ENCODE measurements around the gene RBFOX1. TPM values are rescaled to one million over a fixed set of nuclear protein-coding genes. Genes with fewer than 3 reads are reported as not detected.

Gene RBFOX1
- polyA plus RNA-seq, 1 donor from 2014 or later = 56.8 TPM

DNA sequence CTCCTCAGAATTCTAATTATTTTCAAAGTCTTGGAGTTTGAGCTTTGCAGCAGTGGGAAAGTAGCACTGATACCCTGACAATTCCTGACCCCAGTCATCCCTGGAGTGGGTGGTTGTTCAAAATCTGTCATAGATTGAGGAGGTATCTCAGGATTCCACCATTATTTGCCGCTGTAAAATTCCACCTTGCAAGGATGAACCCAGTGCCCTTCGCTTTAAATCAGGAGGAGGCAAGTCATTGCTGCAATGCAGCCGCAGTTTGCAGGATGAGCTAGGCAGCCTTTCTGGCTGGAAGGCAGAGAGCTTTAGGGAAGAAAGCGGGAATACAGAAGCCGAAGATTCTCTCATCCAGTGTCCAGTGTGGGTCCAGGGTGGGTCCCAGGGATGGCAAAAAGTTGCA lies 296.9 kb downstream of the RBFOX1 start:
- Histone ChIP-seq H3F3A (ENCODE audit: insufficient read depth, low read length, poor library complexity, severe bottlenecking) (no peaks in the 10 kb centered on the region), H3K9ac (ENCODE audit: low read length) (no peak overlapping the region), H3K4me2 (ENCODE audit: low read length) (no peak overlapping the region), H4K20me1 (ENCODE audit: insufficient read depth) (no peaks in the 10 kb centered on the region), H3K79me2 (replicated peaks; ENCODE audit: insufficient read depth, low read length) (no peaks in the 10 kb centered on the region), H2AFZ (ENCODE audit: low read depth, low read length) (no peak overlapping the region), H3K9me3 (ENCODE audit: low read length) (no peaks in the 10 kb centered on the region), H3K4me3 (ENCODE audit: low read length) (no peak overlapping the region), H3K36me3 (ENCODE audit: insufficient read depth, low read length) (no peaks in the 10 kb centered on the region), H3K9me2 (ENCODE audit: insufficient read depth, low read length) (no peaks in the 10 kb centered on the region), H3K27ac (ENCODE audit: low read length) (no peak overlapping the region), H3K27me3 (ENCODE audit: insufficient read depth, low read depth, low read length) (no peaks in the 10 kb centered on the region)
- no peak for TF ChIP-seq POLR2AphosphoS5 (IDR thresholded peaks at IDR 0.05)
- no peak for TF ChIP-seq RAD21 (conservative IDR thresholded peaks at IDR 0.05)

DNA sequence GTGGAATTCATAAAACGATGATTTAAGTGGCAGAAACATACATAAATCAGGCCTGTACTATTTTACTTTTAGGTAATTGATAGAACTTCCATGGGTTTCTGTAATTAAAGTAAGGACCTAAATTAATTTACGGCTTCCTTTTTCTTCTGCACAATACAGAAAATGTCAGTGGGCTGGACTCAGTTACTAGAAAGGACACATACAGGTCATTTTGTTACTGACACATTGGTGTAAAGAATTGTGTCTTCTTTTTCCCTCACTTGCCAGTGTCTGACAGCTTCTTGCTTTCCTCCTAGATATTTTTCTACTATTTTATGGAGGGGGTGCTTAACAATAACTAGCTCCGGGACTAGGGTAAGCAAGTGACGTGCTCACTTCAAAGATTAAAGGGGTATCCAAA lies 304.8 kb downstream of the RBFOX1 start:
- TF ChIP-seq RAD21 (conservative IDR thresholded peaks at IDR 0.05) (no peak), POLR2AphosphoS5 (IDR thresholded peaks at IDR 0.05) (no peak), MXI1 (conservative IDR thresholded peaks at IDR 0.05; ENCODE audit: poor library complexity, severe bottlenecking) (no peak), SMC3 (conservative IDR thresholded peaks at IDR 0.05; ENCODE audit: poor library complexity) (no peak), TAF1 (IDR thresholded peaks at IDR 0.05; ENCODE audit: low read depth) (no peak), EZH2 (IDR thresholded peaks at IDR 0.05; ENCODE audit: borderline replicate concordance, insufficient read depth, low read length, poor library complexity, severe bottlenecking) (no peak), EP300 (conservative IDR thresholded peaks at IDR 0.05; ENCODE audit: poor library complexity, severe bottlenecking) (no peak)
- TF ChIP-seq, protein P1, sequence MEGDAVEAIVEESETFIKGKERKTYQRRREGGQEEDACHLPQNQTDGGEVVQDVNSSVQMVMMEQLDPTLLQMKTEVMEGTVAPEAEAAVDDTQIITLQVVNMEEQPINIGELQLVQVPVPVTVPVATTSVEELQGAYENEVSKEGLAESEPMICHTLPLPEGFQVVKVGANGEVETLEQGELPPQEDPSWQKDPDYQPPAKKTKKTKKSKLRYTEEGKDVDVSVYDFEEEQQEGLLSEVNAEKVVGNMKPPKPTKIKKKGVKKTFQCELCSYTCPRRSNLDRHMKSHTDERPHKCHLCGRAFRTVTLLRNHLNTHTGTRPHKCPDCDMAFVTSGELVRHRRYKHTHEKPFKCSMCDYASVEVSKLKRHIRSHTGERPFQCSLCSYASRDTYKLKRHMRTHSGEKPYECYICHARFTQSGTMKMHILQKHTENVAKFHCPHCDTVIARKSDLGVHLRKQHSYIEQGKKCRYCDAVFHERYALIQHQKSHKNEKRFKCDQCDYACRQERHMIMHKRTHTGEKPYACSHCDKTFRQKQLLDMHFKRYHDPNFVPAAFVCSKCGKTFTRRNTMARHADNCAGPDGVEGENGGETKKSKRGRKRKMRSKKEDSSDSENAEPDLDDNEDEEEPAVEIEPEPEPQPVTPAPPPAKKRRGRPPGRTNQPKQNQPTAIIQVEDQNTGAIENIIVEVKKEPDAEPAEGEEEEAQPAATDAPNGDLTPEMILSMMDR (IDR thresholded peaks at IDR 0.05; ENCODE audit: poor library complexity, severe bottlenecking) = no peak
- TF ChIP-seq, protein P2, sequence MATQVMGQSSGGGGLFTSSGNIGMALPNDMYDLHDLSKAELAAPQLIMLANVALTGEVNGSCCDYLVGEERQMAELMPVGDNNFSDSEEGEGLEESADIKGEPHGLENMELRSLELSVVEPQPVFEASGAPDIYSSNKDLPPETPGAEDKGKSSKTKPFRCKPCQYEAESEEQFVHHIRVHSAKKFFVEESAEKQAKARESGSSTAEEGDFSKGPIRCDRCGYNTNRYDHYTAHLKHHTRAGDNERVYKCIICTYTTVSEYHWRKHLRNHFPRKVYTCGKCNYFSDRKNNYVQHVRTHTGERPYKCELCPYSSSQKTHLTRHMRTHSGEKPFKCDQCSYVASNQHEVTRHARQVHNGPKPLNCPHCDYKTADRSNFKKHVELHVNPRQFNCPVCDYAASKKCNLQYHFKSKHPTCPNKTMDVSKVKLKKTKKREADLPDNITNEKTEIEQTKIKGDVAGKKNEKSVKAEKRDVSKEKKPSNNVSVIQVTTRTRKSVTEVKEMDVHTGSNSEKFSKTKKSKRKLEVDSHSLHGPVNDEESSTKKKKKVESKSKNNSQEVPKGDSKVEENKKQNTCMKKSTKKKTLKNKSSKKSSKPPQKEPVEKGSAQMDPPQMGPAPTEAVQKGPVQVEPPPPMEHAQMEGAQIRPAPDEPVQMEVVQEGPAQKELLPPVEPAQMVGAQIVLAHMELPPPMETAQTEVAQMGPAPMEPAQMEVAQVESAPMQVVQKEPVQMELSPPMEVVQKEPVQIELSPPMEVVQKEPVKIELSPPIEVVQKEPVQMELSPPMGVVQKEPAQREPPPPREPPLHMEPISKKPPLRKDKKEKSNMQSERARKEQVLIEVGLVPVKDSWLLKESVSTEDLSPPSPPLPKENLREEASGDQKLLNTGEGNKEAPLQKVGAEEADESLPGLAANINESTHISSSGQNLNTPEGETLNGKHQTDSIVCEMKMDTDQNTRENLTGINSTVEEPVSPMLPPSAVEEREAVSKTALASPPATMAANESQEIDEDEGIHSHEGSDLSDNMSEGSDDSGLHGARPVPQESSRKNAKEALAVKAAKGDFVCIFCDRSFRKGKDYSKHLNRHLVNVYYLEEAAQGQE (IDR thresholded peaks at IDR 0.05; ENCODE audit: borderline replicate concordance) = no peak
- Histone ChIP-seq H3K27ac (ENCODE audit: low read length) (no peak overlapping the region), H4K20me1 (ENCODE audit: insufficient read depth) (no peaks in the 10 kb centered on the region), H3K9me3 (ENCODE audit: low read length) (no peaks in the 10 kb centered on the region), H3F3A (ENCODE audit: insufficient read depth, low read length, poor library complexity, severe bottlenecking) (no peaks in the 10 kb centered on the region), H3K4me2 (ENCODE audit: low read length) (no peak overlapping the region), H3K79me2 (replicated peaks; ENCODE audit: insufficient read depth, low read length) (no peaks in the 10 kb centered on the region), H3K36me3 (ENCODE audit: insufficient read depth, low read length) (no peaks in the 10 kb centered on the region), H3K9ac (ENCODE audit: low read length) (no peak overlapping the region), H3K27me3 (ENCODE audit: insufficient read depth, low read depth, low read length) (no peaks in the 10 kb centered on the region), H3K4me3 (ENCODE audit: low read length) (no peak overlapping the region), H3K9me2 (ENCODE audit: insufficient read depth, low read length) (no peaks in the 10 kb centered on the region), H2AFZ (ENCODE audit: low read depth, low read length) (no peak overlapping the region)

DNA sequence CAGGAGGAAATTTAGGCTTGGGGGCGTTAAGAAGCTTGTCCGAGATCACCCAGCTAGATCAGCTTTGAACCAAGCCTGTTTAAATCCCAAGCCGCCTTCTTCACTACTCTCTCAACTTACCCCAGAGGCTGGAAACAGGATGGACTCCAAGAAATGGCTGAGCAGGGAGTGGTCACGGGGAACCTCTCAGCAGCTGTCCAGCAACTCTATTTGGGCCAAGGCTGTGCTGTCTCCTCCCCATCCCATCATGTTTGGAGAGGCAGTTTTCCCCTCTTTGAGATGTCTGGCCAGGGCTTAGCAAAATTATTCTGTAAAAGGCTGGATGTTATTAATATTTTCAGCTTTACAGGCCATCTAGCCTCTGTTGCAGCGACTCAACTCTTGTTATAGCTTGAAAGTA lies 305.7 kb downstream of the RBFOX1 start:
- Histone ChIP-seq H3K4me3 (ENCODE audit: low read length) (no peak overlapping the region), H3K4me2 (ENCODE audit: low read length) (no peak overlapping the region), H3K27ac (ENCODE audit: low read length) (no peak overlapping the region), H3K9me2 (ENCODE audit: insufficient read depth, low read length) (no peaks in the 10 kb centered on the region), H3K79me2 (replicated peaks; ENCODE audit: insufficient read depth, low read length) (no peaks in the 10 kb centered on the region), H2AFZ (ENCODE audit: low read depth, low read length) (no peak overlapping the region), H3F3A (ENCODE audit: insufficient read depth, low read length, poor library complexity, severe bottlenecking) (no peaks in the 10 kb centered on the region), H3K27me3 (ENCODE audit: insufficient read depth, low read depth, low read length) (no peaks in the 10 kb centered on the region), H3K9me3 (ENCODE audit: low read length) (no peaks in the 10 kb centered on the region), H3K36me3 (ENCODE audit: insufficient read depth, low read length) (no peaks in the 10 kb centered on the region), H4K20me1 (ENCODE audit: insufficient read depth) (no peaks in the 10 kb centered on the region), H3K9ac (ENCODE audit: low read length) (no peak overlapping the region)
- TF ChIP-seq MXI1 (conservative IDR thresholded peaks at IDR 0.05; ENCODE audit: poor library complexity, severe bottlenecking) (no peak), EP300 (conservative IDR thresholded peaks at IDR 0.05; ENCODE audit: poor library complexity, severe bottlenecking) (no peak), TAF1 (IDR thresholded peaks at IDR 0.05; ENCODE audit: low read depth) (no peak), RAD21 (conservative IDR thresholded peaks at IDR 0.05) (no peak), SMC3 (conservative IDR thresholded peaks at IDR 0.05; ENCODE audit: poor library complexity) (no peak), POLR2AphosphoS5 (IDR thresholded peaks at IDR 0.05) (no peak), EZH2 (IDR thresholded peaks at IDR 0.05; ENCODE audit: borderline replicate concordance, insufficient read depth, low read length, poor library complexity, severe bottlenecking) (no peak)
- TF ChIP-seq, protein P1 (IDR thresholded peaks at IDR 0.05; ENCODE audit: poor library complexity, severe bottlenecking) = no peak
- TF ChIP-seq, protein P2 (IDR thresholded peaks at IDR 0.05; ENCODE audit: borderline replicate concordance) = no peak
